PC-3 (cell line): ENCODE results near the gene ZNF22. TPM values are rescaled to one million over a fixed set of nuclear protein-coding genes. Genes with fewer than 3 reads are reported as not detected.

Experiments
- ATAC-seq: fragments of 200-7000 bp; cut with Tn5 transposase; 2 replicates; pipeline ENCODE4 v1.9.1; 2020; ENCODE audit warnings: mild to moderate bottlenecking, moderate library complexity
- BruUV-seq: library from RNA; stranded (reverse); fragments of 400-500 nt; replicated peaks from 2 replicates; lab custom pipeline; 2021; lab: Mats Ljungman, UMichigan
- CTCF ChIA-PET: fragments of 300-600 bp; sonication (Branson Sonifier 250); formaldehyde crosslinking; loops from one replicate; lab custom pipeline; 2022; ENCODE audit warnings: antibody characterized with exemption; lab: Charles Lee
- POLR2A ChIA-PET: fragments of 300-600 bp; sonication (Branson Sonifier 250); formaldehyde crosslinking; loops from one replicate; lab custom pipeline; 2022; ENCODE audit warnings: antibody characterized with exemption; ENCODE audit not compliant: unreplicated experiment; lab: Charles Lee
- DNase-seq: peaks from one replicate; pipeline ENCODE4 v3.0.0-alpha.2; 2015
- H2AFZ ChIP-seq: fragments of 300-600 bp; sonication (generic); 2 replicates; pipeline ENCODE4 v1.6.0; 2016; ENCODE audit warnings: antibody characterized with exemption, low read length
- H3F3A ChIP-seq: fragments of 300-600 bp; sonication (generic); one replicate; pipeline ENCODE4 v1.6.0; 2017; ENCODE audit warnings: antibody characterized with exemption, low read length, control low read depth, mild to moderate bottlenecking; ENCODE audit not compliant: unreplicated experiment
- H3K27ac ChIP-seq: fragments of 300-600 bp; sonication (generic); 2 replicates; pipeline ENCODE4 v1.5.1; 2016; ENCODE audit warnings: mild to moderate bottlenecking, low read length
- H3K27me3 ChIP-seq: fragments of 300-600 bp; sonication (generic); 2 replicates; pipeline ENCODE4 v1.6.1; 2016; ENCODE audit warnings: low read length, mixed read lengths
- H3K36me3 ChIP-seq: fragments of 300-600 bp; sonication (generic); 2 replicates; pipeline ENCODE4 v1.6.1; 2016; ENCODE audit warnings: low read depth, mixed run types, low read length, mixed read lengths
- H3K4me1 ChIP-seq: fragments of 300-600 bp; sonication (generic); 2 replicates; pipeline ENCODE4 v1.5.1; 2016; ENCODE audit warnings: low read length; ENCODE audit not compliant: insufficient read depth
- H3K4me2 ChIP-seq: fragments of 300-600 bp; sonication (generic); 2 replicates; pipeline ENCODE4 v1.6.0; 2016; ENCODE audit warnings: low read length
- H3K4me3 ChIP-seq: fragments of 300-600 bp; sonication (generic); 2 replicates; pipeline ENCODE4 v1.5.1; 2016; ENCODE audit warnings: mild to moderate bottlenecking, low read length, mixed read lengths
- H3K79me2 ChIP-seq: fragments of 300-600 bp; sonication (generic); 2 replicates; pipeline ENCODE4 v1.6.1; 2017; ENCODE audit warnings: low read length, mixed read lengths
- H3K9ac ChIP-seq: fragments of 300-600 bp; sonication (generic); 2 replicates; pipeline ENCODE4 v1.6.0; 2016; ENCODE audit warnings: mild to moderate bottlenecking, low read length
- H3K9me2 ChIP-seq: fragments of 300-600 bp; sonication (generic); replicated peaks from 2 replicates; pipeline ENCODE4 v1.6.1; 2016; ENCODE audit warnings: mixed run types, low read length, mixed read lengths
- H3K9me3 ChIP-seq: fragments of 300-600 bp; sonication (generic); 2 replicates; pipeline ENCODE4 v1.6.1; 2016; ENCODE audit warnings: low read length, mixed read lengths
- H4K20me1 ChIP-seq: fragments of 300-600 bp; sonication (generic); 2 replicates; pipeline ENCODE4 v1.6.1; 2016; ENCODE audit warnings: low read length, mixed read lengths
- CTCF ChIP-seq: fragments of 300-600 bp; sonication (generic); conservative IDR thresholded peaks from 2 replicates; pipeline ENCODE4 v1.5.1; 2017; ENCODE audit warnings: antibody characterized with exemption, low read depth, mild to moderate bottlenecking, low read length
- EZH2 ChIP-seq: fragments of 300-600 bp; sonication (generic); IDR thresholded peaks from one replicate; pipeline ENCODE4 v1.6.1; 2017; ENCODE audit warnings: antibody characterized with exemption, mild to moderate bottlenecking, low read length; ENCODE audit not compliant: unreplicated experiment
- EZH2phosphoT487 ChIP-seq: fragments of 300-600 bp; sonication (generic); IDR thresholded peaks from 2 replicates; pipeline ENCODE4 v1.6.1; 2018; ENCODE audit warnings: mild to moderate bottlenecking, antibody characterized with exemption, low read length, borderline replicate concordance
- intact Hi-C: fragments of 100-400 bp; cut with micrococcal nuclease; formaldehyde crosslinking; loops from 2 replicates; pipeline ENCODE4 v1.9.0; 2023
- total RNA-seq: library from RNA; depleted of rRNA; stranded (reverse); fragments of >200 nt; gene quantifications from 2 replicates; pipeline ENCODE4 v1.2.3, GENCODE V29; 2014

ZNF22 gene
- total RNA-seq, 1 experiment from 2014 or later, result 24.8 TPM

- Histone ChIP-seq H2AFZ (no peak overlapping the region), H3K27me3 (no peaks in the 10 kb centered on the region), H3F3A (no peaks in the 10 kb centered on the region), H3K4me1 (peaks cover 27% of the 10 kb centered on the region), H3K79me2 (0 out of 2 replicates have a peak, but pooled peaks cover 14% of the 10 kb centered on the region), H3K4me2 (no peak overlapping the region), H3K36me3 (no peaks in the 10 kb centered on the region), H3K9me3 (no peaks in the 10 kb centered on the region), H4K20me1 (no peaks in the 10 kb centered on the region), H3K9me2 (no peaks in the 10 kb centered on the region), H3K4me3 (no peak overlapping the region), H3K9ac (no peak overlapping the region), H3K27ac (no peak overlapping the region)
- no TSS peak for BruUV-seq
- DNase-seq (no peak), ATAC-seq (no peak)
- intact Hi-C loops, result no loop called here
- POLR2A ChIA-PET, result no interaction called here
- CTCF ChIA-PET, result interaction anchor here (0.6 kb wide), 1 partner anchor 104 kb away, joined by 4 read pairs; no protein-coding TSS in a partner anchor
- TF ChIP-seq EZH2phosphoT487, result no peak
- TF ChIP-seq CTCF, result no peak
- TF ChIP-seq EZH2, result no peak
Measured at GRCh38 chr10:44972874-44973306, 27.8 kb upstream of the ZNF22 start.

- intact Hi-C loops, result no loop called here
- no peaks in the 10 kb centered on the region for H3K27me3 ChIP-seq
Measured at GRCh38 chr10:44973323-44974081, 27.2 kb upstream of the ZNF22 start.

More at GRCh38 chr10:44973323-44974081, 27.2 kb upstream of the ZNF22 start:
- H3K9me3 ChIP-seq, result no peaks in the 10 kb centered on the region
- H3K27ac ChIP-seq, result no peak overlapping the region
- DNase-seq (no peak), ATAC-seq (no peak)
- TF ChIP-seq CTCF (no peak), EZH2 (no peak), EZH2phosphoT487 (no peak)
- H3K9ac ChIP-seq, result no peak overlapping the region
- H3K4me1 ChIP-seq, result peaks cover 34% of the 10 kb centered on the region
- 0 out of 2 replicates have a peak, but pooled peaks cover 19% of the 10 kb centered on the region for H3K79me2 ChIP-seq
- POLR2A ChIA-PET, result no interaction called here
- H3K4me3 ChIP-seq, result no peak overlapping the region
- H4K20me1 ChIP-seq, result no peaks in the 10 kb centered on the region
- no peaks in the 10 kb centered on the region for H3K36me3 ChIP-seq
- CTCF ChIA-PET, result no interaction called here
- no peaks in the 10 kb centered on the region for H3K9me2 ChIP-seq
- no TSS peak for BruUV-seq
- peak overlapping the region; percentile 100; the same call in 1 of the 2 replicates for H3K4me2 ChIP-seq
- no peak overlapping the region for H2AFZ ChIP-seq
- H3F3A ChIP-seq, result no peaks in the 10 kb centered on the region
